HG03565 (cell line): ENCODE results near the gene PSMD7.
"Not testable (repeated sequence)": the region's sequence is repeated elsewhere in the genome, so short reads cannot be mapped to it uniquely, and the experiment has no call there.

ENCODE experiments used
- ATAC-seq: cut with Tn5 transposase; IDR thresholded peaks from one replicate; pipeline ENCODE4 v1.9.1; 2021; ENCODE audit warnings: mild to moderate bottlenecking, moderate library complexity; ENCODE audit not compliant: unreplicated experiment

The PSMD7 gene

DNA sequence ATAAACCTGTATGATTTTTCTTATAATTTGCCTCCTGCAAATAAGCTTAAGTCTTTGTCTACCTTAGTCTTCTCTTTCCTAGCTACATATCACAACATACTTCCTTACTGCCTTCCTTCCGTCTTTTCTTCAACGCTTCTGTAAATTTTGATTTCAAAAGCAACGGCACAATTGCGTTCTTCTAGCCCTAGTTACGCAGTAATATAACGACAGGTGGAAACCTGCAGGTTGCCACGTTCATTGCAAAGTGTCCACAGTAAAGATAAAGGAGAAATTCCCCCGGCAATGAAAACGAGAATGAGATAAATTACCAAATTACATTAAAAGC, 546 bp upstream of the PSMD7 start:
- peak; percentile 13 for ATAC-seq

DNA sequence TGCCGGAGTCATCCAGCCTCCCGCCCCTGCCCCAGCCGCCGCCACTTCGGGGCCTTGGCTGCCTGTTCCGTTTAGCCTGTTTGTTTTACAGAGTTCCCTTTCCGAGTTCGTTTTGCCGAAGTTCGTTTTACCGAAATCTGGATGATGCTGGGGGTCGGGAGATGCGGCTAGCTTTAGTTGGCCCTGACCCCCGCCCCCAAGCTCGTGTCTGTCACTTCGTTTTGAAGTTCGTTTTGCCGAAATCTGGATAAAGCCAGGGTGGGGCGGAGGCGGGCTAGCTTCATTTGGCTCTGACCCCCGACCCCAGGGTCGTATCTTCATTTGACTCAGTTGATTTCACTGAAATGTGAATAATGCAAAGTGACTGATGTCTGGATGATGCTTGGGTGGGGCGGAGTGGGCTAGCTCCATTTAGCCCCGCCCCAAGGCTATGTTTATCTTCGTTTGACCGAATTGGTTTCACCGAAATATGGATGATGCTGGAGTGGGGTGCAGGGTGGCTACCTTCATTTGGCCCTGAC, 591 bp downstream of the PSMD7 start:
- no peak for ATAC-seq

DNA sequence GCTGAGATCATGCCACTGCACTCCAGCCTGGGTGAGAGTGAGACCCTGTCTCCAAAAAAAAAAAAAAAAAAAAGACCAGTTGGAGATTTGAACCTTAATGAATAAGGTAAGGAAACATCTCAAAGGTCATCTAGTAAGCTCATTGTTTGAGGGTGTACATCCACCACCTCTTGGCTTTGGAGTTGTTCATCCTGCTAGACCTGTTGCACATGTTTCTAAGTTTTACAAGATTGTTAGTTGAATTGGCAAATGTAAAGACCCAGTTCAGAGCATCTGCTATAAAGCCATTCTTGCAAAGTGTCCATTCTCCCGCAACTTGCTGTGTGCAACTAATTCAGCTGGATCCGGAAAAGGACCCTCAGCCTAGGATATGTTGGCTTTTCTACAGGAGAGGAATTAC, 1.5 kb downstream of the PSMD7 start:
- ATAC-seq, result no peak

DNA sequence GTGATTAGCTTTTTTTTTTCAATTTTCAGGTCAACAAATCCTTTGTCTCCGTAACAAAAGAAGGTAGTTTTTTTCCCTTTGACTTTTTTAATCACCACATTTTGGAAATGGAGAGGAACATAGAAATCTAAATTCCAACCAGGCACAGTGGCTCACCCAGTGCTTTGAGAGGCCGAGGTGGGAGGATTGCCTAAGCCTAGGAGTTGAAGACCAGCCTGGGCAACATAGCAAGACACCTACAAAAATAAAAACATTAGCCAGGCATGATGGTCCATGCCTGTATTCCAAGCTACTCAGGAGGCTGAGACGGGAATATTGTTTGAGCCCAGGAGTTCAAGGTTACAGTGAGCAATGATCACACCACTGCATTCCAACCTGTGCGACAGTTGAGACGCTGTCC, 5.7 kb downstream of the PSMD7 start:
- ATAC-seq, result no peak

DNA sequence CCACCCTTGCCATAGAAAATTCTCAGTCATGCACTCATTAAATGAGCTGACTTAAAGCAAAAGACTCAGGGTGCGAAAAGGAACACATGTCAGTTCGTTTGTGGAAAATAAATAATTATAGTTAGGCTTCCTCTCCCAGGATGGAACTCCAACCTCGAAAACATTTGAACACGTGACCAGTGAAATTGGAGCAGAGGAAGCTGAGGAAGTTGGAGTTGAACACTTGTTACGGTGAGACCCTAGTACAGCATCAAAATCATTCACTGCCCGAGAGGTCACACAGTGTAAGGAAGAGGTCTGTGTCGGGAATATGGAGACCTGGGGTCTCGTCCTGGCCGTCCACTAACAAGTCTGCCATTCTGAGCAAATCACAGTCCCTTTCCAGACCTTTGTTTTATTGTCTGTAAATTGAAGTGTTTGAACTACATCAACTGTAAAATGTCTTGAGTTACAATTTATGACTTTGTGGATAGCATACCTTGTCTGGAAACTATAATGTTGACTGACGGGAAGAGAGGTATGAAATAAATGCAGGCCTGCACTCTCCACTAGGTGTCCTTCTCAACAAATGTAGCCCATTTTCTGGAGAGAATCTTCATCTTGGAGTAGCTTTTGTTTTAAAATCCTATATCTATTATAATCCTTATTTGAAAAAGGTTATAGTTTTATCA, 7.7 kb downstream of the PSMD7 start:
- ATAC-seq, result no peak

- ATAC-seq, result no peak
These were observed 8.2 kb downstream of the PSMD7 start for GRCh38 chr16:74304835-74305176.

DNA sequence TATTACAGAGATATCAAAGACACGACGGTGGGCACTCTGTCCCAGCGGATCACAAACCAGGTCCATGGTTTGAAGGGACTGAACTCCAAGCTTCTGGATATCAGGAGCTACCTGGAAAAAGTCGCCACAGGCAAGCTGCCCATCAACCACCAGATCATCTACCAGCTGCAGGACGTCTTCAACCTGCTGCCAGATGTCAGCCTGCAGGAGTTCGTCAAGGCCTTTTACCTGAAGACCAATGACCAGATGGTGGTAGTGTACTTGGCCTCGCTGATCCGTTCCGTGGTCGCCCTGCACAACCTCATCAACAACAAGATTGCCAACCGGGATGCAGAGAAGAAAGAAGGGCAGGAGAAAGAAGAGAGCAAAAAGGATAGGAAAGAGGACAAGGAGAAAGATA, 8.7 kb downstream of the PSMD7 start:
- ATAC-seq, result no peak

GRCh38 chr16:74305978-74306784, 9.6 kb downstream of the PSMD7 start:
- ATAC-seq, result no peak

GRCh38 chr16:74307383-74307782, 10.8 kb downstream of the PSMD7 start:
- no peak for ATAC-seq

- no peak for ATAC-seq
These were observed 13.5 kb downstream of the PSMD7 start for GRCh38 chr16:74309789-74310781.

- no peak for ATAC-seq
These were observed 18.4 kb downstream of the PSMD7 start for GRCh38 chr16:74315059-74315458.

DNA sequence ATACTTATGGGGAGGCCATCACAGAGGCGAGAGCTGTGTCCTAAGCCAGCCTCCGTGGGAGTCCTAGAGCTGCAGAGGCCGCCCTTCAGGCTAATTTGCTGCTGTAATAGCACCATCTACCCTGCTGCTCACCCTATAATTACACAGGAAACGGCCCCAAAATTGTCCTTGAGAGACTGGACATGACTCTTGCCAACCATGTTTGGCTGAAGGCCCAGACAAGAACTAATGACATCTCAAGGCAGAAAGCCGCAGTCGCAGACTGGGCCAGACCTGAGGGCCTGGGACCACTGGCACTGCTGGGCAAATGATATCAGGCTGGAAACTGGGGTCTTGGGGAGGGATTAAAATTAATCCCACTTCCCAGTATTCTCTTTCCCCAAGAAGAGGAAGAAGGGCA, 24.1 kb downstream of the PSMD7 start:
- ATAC-seq, result no peak

DNA sequence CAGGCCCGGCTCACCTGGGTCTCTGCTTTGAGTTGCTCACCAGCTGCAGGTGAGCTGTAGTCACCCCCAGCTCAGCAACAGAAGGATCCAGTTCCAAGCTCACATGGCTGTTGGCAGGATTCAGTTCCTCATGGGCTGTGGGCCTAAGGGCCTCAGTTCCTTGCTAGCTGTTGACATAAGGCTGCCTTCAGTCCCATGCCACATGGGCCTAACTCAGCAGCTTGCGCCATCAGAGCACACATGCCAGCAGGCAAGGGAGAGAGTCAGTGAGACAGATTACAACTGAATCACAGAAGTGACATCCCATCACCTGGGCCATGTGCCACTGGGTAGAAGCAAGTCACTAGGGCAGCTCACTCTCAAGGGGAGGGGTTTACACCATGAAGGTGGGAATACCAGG, 24.7 kb downstream of the PSMD7 start:
- ATAC-seq, result no peak

- ATAC-seq, result no peak
These were observed 25.7 kb downstream of the PSMD7 start for GRCh38 chr16:74322301-74322710.

DNA sequence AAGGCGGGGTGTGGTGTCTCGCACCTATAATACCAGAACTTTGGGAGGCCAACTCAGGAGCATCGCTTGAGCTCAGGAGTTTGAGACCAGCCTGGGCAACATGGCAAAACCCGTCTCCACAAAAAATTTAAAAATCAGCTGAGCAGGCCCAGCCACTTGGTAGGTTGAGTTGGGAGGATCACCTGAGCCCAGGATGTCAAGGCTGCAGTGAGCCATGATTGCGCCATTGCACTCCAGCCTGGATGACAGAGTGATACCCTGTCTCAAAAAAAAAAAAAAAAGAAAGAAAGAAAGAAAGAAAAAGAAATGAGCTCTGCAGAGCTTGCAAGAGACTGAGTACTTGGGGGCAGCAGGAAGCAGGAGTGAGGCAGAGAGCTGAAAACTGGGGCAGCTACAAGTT, 28.2 kb downstream of the PSMD7 start:
- not testable (repeated sequence) for ATAC-seq

GRCh38 chr16:74325641-74326040, 29.0 kb downstream of the PSMD7 start:
- no peak for ATAC-seq

DNA sequence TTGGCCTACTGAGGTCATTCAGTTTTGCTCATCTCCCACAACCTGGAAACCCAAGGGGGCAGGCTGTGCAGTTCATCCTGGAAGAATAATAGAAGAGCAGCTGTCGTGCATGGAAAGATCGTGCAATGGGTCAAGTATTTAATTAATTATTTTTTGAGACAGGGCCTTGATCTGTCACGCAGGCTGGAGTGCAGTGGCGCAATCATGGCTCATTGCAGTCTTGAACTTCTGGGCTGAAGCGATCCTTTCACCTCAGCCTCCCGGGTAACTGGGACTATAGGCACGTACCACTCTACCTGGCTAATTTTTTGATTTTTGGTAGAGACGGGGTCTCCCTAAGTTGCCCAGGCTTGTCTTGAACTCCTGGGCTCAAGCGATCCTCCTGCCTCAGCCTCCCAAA, 31.7 kb downstream of the PSMD7 start:
- ATAC-seq, result not testable (repeated sequence)

GRCh38 chr16:74332469-74332868, 35.9 kb downstream of the PSMD7 start:
- not testable (repeated sequence) for ATAC-seq

- ATAC-seq, result not testable (repeated sequence)
These were observed 40.9 kb downstream of the PSMD7 start for GRCh38 chr16:74337506-74337905.

GRCh38 chr16:74339226-74339625, 42.6 kb downstream of the PSMD7 start:
- not testable (repeated sequence) for ATAC-seq

DNA sequence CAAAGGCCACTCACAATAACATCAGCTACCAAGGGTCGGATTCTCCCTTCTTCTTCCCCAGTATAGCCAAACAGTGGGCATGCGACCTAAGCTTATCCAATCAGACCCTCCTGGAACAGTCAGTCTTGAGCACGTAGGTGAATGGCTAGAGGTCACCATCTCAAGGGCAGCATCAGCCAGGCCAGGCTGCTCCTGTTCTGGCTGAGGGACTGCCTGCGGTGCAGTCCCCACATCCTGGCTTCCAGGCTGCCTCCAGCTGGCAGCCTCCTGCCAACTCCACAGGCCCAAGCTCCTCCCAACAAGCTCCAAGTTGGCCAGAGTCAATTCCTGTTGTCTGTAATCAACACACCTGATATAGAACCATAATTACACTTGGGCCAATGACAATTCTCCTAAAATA, 56.4 kb downstream of the PSMD7 start:
- ATAC-seq, result not testable (repeated sequence)
